Nasal cavity respiratory epithelium epithelial cell of viscerocranial mucosa (primary cell): ENCODE measurements around the gene VPS36. TPM values are rescaled to one million over a fixed set of nuclear protein-coding genes. Genes with fewer than 3 reads are reported as not detected.

Experiments
- total RNA-seq: library from RNA; depleted of rRNA; stranded (reverse); fragments of >200 nt; gene quantifications from 2 replicates; pipeline ENCODE4 v1.2.3, GENCODE V29; 2014

The VPS36 gene
- 24.6 and 40.2 TPM in 2 replicates for total RNA-seq

DNA sequence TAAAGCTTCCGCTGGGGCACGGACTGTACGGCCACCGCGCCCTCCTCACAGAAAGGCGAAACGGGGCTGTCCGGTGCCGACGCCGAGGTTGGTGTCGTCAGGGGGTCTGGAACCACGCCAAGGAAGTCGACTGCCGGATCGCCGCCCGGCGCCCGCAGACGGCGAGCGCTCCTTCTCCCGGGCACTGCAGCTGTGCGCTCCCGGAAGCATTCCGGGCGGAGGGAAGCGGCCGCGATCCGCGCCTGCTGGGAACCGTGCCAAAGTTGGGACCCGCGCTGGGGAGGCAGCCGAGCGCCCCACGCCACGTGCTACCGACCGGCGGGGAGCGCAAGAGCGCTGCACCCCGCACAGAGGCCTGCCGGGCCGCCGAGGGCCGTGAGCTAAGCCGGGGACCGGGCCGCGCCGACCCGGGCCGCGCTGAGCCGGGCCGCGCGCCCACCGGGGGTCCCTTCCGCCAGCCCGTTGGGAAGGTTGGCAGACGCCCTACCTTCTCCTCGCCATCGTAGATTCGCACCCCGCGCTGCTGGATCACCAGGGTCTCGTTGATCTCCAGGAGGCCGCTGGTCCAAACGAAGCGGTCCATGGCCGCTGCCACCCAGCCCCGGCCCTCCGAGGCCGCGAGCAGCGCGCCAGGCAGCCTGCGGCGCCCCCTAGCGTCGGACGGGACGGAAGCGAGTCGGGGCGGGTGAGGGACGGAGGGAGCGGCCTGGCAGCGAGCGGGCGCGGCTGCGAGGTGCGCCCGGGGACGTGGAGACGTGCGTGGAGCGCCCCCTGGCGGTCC is at the start of gene VPS36:
VPS36 (minus strand) TSS at position 623 of the 781 bp plus-strand sequence; CDS start at position 583, 40 bp downstream.

GRCh38 chr13:52454820-52455676 is 4.6 kb upstream of the VPS36 start, which contains the start of gene CKAP2:
Gene CKAP2, plus strand, starts transcription at chr13:52455478. Its CDS starts 79 bp downstream, at chr13:52455557.

DNA sequence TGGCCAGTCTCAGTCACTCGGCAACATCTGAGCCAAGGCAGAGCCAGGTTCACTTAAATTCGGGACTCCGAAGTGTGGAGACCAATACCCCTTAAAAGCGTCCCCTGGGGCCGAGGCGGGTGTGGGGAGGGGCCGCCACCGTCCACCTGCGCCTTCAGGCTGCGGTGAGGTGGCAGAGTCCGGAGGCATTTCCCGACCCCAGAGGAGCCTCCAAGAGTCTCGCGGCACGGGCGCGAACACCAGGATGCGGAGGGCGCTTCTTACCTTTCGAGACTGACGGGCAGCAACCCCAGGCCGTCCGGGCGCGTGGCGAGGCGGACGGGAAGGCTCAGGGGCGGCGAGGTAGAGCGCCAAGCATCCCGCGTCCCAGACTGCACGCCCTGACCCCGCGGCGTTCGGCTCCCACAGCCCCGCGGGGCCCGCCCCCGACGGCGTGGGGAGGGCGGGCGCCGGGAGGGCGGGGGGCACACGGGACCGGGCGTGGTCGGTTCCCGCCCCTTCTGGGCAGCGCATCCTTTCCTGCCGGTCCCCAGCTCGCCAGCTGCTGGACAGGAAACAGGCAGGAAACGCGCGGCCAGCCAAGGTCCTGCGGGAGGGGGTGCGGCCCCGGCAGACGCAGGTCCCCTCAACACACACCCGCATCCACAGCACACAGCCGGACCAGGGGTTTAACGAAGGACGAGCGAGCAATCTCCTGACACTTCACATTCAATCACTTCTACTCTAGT is 44.5 kb downstream of the VPS36 start, which contains the start of gene THSD1:
THSD1 (minus strand) TSS at position 406 of the 728 bp plus-strand sequence. CDS start 3,572 bp downstream, outside the sequence.

Other genes with a start within 250 kb of the VPS36 start
- gene THSD1, start 44.5 kb downstream of the VPS36 start, total RNA-seq, result 14.0 and 24.2 TPM in 2 replicates
- 6.8 and 15.3 TPM in 2 replicates for gene CKAP2, start 4.8 kb upstream of the VPS36 start, total RNA-seq
- gene HNRNPA1L2, start 191.8 kb upstream of the VPS36 start, total RNA-seq, result 4.3 and 4.8 TPM in 2 replicates
- 34.2 and 36.2 TPM in 2 replicates for gene SUGT1, start 202.2 kb upstream of the VPS36 start, total RNA-seq